Esophagus muscularis mucosa (tissue), 4 donors: Measurements from ENCODE around the gene MRM2. TPM values are rescaled to one million over a fixed set of nuclear protein-coding genes. Genes with fewer than 3 reads are reported as not detected.

Source experiments
- DNase-seq: peaks from one replicate; pipeline ENCODE4 v3.0.0-alpha.2; 2017; ENCODE audit errors: extremely low spot score
- H3K27ac ChIP-seq, 4 donors: fragments of 200-600 bp; sonication (generic); replicated peaks in 1 of 4; 1 replicate in 3 of 4; 2 replicates in 1 of 4; pipeline ENCODE4 v1.5.1; 2016 to 2019; ENCODE audit warnings: mild to moderate bottlenecking in 1 of 4
- H3K27me3 ChIP-seq, 4 donors: fragments of 200-600 bp; sonication (generic); one replicate each; pipeline versions ENCODE4 v1.5.1 to v1.6.0; 2016 to 2019
- H3K36me3 ChIP-seq, 4 donors: fragments of 200-600 bp; sonication (generic); one replicate each; pipeline ENCODE4 v1.5.1; 2016 to 2019
- H3K4me1 ChIP-seq, 4 donors: fragments of 200-600 bp; sonication (generic); one replicate each; pipeline ENCODE4 v1.5.1; 2016 to 2019
- H3K4me3 ChIP-seq, 4 donors: fragments of 200-600 bp; sonication (generic); 1 replicate in 2 of 4; 2 replicates in 2 of 4; pipeline ENCODE4 v1.5.1; 2016 to 2019; ENCODE audit warnings: mild to moderate bottlenecking in 4 of 4, moderate library complexity in 1 of 4
- H3K9me3 ChIP-seq, 4 donors: fragments of 200-600 bp; sonication (generic); 1 replicate in 3 of 4; 2 replicates in 1 of 4; pipeline ENCODE4 v1.5.1; 2016 to 2019
- EP300 ChIP-seq: sonication (generic); formaldehyde crosslinking; IDR thresholded peaks from one replicate; pipeline ENCODE4 v1.6.1; 2017; ENCODE audit warnings: antibody characterized with exemption
- POLR2A ChIP-seq: fragments of 450-650 bp; IDR thresholded peaks from one replicate; pipeline ENCODE4 v1.6.1; 2017; ENCODE audit warnings: antibody characterized with exemption, moderate library complexity, mild to moderate bottlenecking, low read depth
- POLR2AphosphoS5 ChIP-seq, 2 donors: sonication (generic); formaldehyde crosslinking; IDR thresholded peaks; one replicate each; pipeline ENCODE4 v1.6.1; 2017; ENCODE audit warnings: antibody characterized with exemption in 2 of 2
- WGBS: methylation state at CpG from one replicate; pipeline ENCODE4 v1.1.5; 2018; 5-methylcytosine and 5-hydroxymethylcytosine counted together
- intact Hi-C: fragments of 100-400 bp; cut with DNase I; formaldehyde crosslinking; loops from one replicate; pipeline ENCODE4 v1.15.1; 2023
- total RNA-seq, 4 donors: library from RNA; depleted of rRNA; stranded (reverse); fragments of >200 nt; gene quantifications; one replicate each; pipeline versions ENCODE4 v1.1.0 to v1.2.1, GENCODE V29; 2016
- TF ChIP-seq, protein P1 (sequence below), 3 experiments: fragments of 200-600 bp in 2 of 3; fragments of 450-650 bp in 1 of 3; sonication (generic) in 2 of 3; IDR thresholded peaks; one replicate each; pipeline ENCODE4 v1.5.1; 2017 to 2019; ENCODE audit warnings: antibody characterized with exemption in 3 of 3, mild to moderate bottlenecking in 2 of 3, moderate library complexity in 1 of 3

MRM2 gene
- total RNA-seq, 4 donors from 2014 or later, result 13.3 to 20.3 (median 16.5) TPM

GRCh38 chr7:2274666-2275065 is 32.7 kb upstream of the MRM2 start:
- H3K36me3 ChIP-seq, result peaks cover 0 to 62% (median 47%) of the 10 kb centered on the region in 4 donors
- H3K4me1 ChIP-seq, result peaks cover 0 to 3% (median 2%) of the 10 kb centered on the region in 4 donors
- no peak for DNase-seq
- no peak overlapping the region for H3K4me3 ChIP-seq
- 98% methylated on average over 5 of the region's 7 CpGs for WGBS
- H3K9me3 ChIP-seq, result no peaks in the 10 kb centered on the region
- TF ChIP-seq EP300 (no peak), POLR2A (no peak), POLR2AphosphoS5 (IDR thresholded peaks at IDR 0.05) (no peak)
- TF ChIP-seq, protein P1, sequence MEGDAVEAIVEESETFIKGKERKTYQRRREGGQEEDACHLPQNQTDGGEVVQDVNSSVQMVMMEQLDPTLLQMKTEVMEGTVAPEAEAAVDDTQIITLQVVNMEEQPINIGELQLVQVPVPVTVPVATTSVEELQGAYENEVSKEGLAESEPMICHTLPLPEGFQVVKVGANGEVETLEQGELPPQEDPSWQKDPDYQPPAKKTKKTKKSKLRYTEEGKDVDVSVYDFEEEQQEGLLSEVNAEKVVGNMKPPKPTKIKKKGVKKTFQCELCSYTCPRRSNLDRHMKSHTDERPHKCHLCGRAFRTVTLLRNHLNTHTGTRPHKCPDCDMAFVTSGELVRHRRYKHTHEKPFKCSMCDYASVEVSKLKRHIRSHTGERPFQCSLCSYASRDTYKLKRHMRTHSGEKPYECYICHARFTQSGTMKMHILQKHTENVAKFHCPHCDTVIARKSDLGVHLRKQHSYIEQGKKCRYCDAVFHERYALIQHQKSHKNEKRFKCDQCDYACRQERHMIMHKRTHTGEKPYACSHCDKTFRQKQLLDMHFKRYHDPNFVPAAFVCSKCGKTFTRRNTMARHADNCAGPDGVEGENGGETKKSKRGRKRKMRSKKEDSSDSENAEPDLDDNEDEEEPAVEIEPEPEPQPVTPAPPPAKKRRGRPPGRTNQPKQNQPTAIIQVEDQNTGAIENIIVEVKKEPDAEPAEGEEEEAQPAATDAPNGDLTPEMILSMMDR (IDR thresholded peaks at IDR 0.05), result no peak
- no peaks in the 10 kb centered on the region for H3K27me3 ChIP-seq
- intact Hi-C loops, result no loop called here
- no peak overlapping the region for H3K27ac ChIP-seq

DNA sequence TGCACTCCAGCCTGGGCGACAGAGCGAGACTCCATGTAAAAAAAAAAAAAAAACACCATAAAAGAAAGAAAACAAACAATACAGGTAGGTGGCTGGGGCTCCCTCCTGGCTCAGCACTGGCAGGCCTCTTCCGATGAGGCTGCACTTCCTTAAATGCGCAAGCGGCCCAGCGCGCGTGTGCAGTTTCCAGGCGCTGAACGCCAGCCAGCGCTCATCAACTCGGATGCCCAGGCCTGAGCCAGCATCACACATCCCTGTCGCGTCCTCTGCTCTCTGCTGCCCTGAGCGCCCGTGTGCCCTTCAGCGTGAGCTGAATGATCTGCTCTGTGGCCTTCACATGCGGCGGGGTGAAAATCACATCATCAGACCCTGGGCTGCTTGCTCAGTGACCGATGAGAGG is 31.9 kb upstream of the MRM2 start:
- no peak overlapping the region for H3K4me3 ChIP-seq
- H3K27ac ChIP-seq, result no peak overlapping the region
- TF ChIP-seq POLR2AphosphoS5 (IDR thresholded peaks at IDR 0.05) (no peak), POLR2A (no peak), EP300 (no peak)
- TF ChIP-seq, protein P1 (IDR thresholded peaks at IDR 0.05), result no peak
- peaks cover 0 to 63% (median 50%) of the 10 kb centered on the region in 4 donors for H3K36me3 ChIP-seq
- 97% methylated on average over 19 of the region's 20 CpGs for WGBS
- H3K9me3 ChIP-seq, result no peaks in the 10 kb centered on the region
- intact Hi-C loops, result no loop called here
- no peak for DNase-seq
- no peaks in the 10 kb centered on the region for H3K27me3 ChIP-seq
- peaks cover 0 to 6% (median 5%) of the 10 kb centered on the region in 4 donors for H3K4me1 ChIP-seq

DNA sequence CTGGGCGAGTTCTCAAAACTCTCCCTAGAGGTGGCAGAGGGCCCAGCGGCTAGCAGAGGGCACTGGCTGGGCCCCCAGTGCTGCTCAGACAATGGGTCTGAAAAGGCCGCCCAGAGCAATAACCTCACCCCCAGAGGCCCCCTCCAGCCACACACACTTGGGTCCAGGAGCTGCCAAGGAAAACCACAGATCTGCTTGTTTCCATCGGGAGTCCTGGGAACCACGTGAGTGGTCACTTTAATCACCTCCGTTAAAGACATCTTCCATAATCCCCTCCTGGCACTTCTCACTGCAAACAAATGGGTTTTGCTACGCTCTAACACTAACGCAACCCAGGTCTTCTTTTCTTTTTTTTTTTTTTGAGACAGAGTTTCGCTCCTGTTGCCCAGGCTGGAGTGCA is 30.0 kb upstream of the MRM2 start:
- no peak for DNase-seq
- H3K27ac ChIP-seq, result no peak overlapping the region
- intact Hi-C loops, result no loop called here
- H3K9me3 ChIP-seq, result no peaks in the 10 kb centered on the region
- TF ChIP-seq EP300 (no peak), POLR2AphosphoS5 (IDR thresholded peaks at IDR 0.05) (no peak), POLR2A (no peak)
- TF ChIP-seq, protein P1 (IDR thresholded peaks at IDR 0.05), result no peak
- no peak overlapping the region for H3K4me3 ChIP-seq
- peaks cover 0 to 6% (median 5%) of the 10 kb centered on the region in 4 donors for H3K4me1 ChIP-seq
- 89% methylated on average over 8 of the region's 9 CpGs for WGBS
- no peaks in the 10 kb centered on the region for H3K27me3 ChIP-seq
- peaks cover 0 to 61% (median 50%) of the 10 kb centered on the region in 4 donors for H3K36me3 ChIP-seq

DNA sequence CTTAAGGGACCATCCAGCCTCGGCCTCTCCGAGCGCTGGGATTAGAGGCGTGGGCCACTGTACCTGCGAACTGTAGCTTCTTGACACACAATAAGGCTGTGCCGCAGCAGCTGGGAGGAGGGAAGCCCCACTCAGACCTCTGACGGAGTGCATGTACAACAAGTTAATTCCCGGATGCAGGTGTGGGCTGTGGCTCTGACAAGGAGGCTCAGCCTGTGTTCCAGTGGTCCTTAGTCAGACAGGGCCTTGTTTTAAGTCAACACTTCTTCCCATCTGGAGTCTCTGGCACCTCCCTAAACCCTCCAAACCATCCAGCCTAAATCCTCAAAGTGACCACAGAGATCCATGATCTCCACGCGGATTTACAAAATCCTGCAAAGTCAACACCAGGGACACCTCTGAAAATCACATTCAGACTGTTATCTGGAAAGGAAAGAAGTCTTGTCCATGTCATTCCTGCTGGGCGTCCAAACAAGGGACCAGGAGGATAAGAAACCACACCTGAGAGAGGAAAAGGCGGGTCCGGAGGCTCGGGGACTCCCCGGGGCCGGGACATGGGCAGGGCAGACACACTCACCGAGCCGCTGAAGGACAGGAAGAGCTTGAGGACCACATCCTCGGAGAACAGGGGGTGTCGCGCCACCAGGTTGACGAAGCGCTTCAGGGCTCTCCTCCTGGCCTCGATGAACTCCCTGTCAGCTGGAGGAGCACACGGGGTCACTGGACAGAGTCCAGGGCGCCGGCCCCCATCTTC is 29.4 kb upstream of the MRM2 start:
- intact Hi-C loops, result no loop called here
- H3K27me3 ChIP-seq, result no peaks in the 10 kb centered on the region
- DNase-seq, result no peak
- H3K4me3 ChIP-seq, result no peak overlapping the region
- H3K36me3 ChIP-seq, result peaks cover 0 to 60% (median 46%) of the 10 kb centered on the region in 4 donors
- H3K9me3 ChIP-seq, result no peaks in the 10 kb centered on the region
- WGBS, result 91% methylated on average over 18 of the region's 27 CpGs
- no peak overlapping the region for H3K27ac ChIP-seq
- no peak for TF ChIP-seq EP300
- H3K4me1 ChIP-seq, result peaks cover 0 to 6% (median 5%) of the 10 kb centered on the region in 4 donors

- Histone ChIP-seq H3K4me1 (peaks cover 0 to 6% (median 5%) of the 10 kb centered on the region in 4 donors), H3K27ac (no peak overlapping the region), H3K4me3 (no peak overlapping the region), H3K36me3 (peaks cover 0 to 63% (median 39%) of the 10 kb centered on the region in 4 donors), H3K27me3 (no peaks in the 10 kb centered on the region), H3K9me3 (no peaks in the 10 kb centered on the region)
- whole genome bisulfite sequencing, result 81% methylated on average over 5 of the region's 8 CpGs
- intact Hi-C loops, result no loop called here
- DNase-seq, result no peak
- TF ChIP-seq, protein P1 (IDR thresholded peaks at IDR 0.05), result no peak
- TF ChIP-seq EP300 (no peak), POLR2A (no peak), POLR2AphosphoS5 (IDR thresholded peaks at IDR 0.05) (no peak)
These were observed 28.5 kb upstream of the MRM2 start for GRCh38 chr7:2270495-2270894.
